ENCODE results near the gene MRPL24.

- TF ChIP-seq FOXM1 (IDR thresholded peaks at IDR 0.05; ENCODE audit: borderline replicate concordance) (no peak), FOXK2 (IDR thresholded peaks at IDR 0.05) (no peak), ARNT (IDR thresholded peaks at IDR 0.05) (no peak), SUZ12 (IDR thresholded peaks at IDR 0.05) (no peak), BHLHE40 (IDR thresholded peaks at IDR 0.05; ENCODE audit: borderline replicate concordance) (no peak)
These were observed 36.0 kb downstream of the MRPL24 start for GRCh38 chr1:156704930-156705320.
